PFSK-1 (cell line): ENCODE data around the gene CNTN5. TPM values are rescaled to one million over a fixed set of nuclear protein-coding genes. Genes with fewer than 3 reads are reported as not detected.

Experiments used
- FOXP2 ChIP-seq: optimal IDR thresholded peaks from 2 replicates; pipeline ENCODE3; 2011; ENCODE audit warnings: borderline replicate concordance, control low read depth, inconsistent platforms; ENCODE audit not compliant: insufficient read depth; ENCODE audit errors: extremely low read length, extremely low read depth
- POLR2AphosphoS5 ChIP-seq: IDR thresholded peaks from 2 replicates; pipeline ENCODE4 v1.6.1; 2012; ENCODE audit warnings: low read depth, mild to moderate bottlenecking, control low read depth, low read length, moderate library complexity
- SIN3A ChIP-seq: IDR thresholded peaks from 2 replicates; pipeline ENCODE4 v1.6.1; 2012; ENCODE audit warnings: mild to moderate bottlenecking, low read length, moderate library complexity, borderline replicate concordance; ENCODE audit not compliant: insufficient read depth
- TAF1 ChIP-seq: IDR thresholded peaks from 2 replicates; pipeline ENCODE4 v1.6.1; 2012; ENCODE audit warnings: low read length, control low read depth, borderline replicate concordance; ENCODE audit not compliant: insufficient read depth
- polyA plus RNA-seq: library from polyadenylated mRNA; unstranded; fragments of >200 nt; gene quantifications from one replicate; pipeline ENCODE4 v1.2.1, GENCODE V29; 2012; ENCODE audit warnings: low read depth, missing spikeins; ENCODE audit not compliant: insufficient read length
- TF ChIP-seq, protein P1 (sequence below), 2 experiments: IDR thresholded peaks; 2 replicates each; pipeline versions ENCODE4 v1.6.1 to v1.8.0; 2011 to 2012; ENCODE audit warnings: low read depth in 2 of 2, low read length in 2 of 2, control low read depth in 1 of 2, inconsistent platforms in 1 of 2, mild to moderate bottlenecking in 1 of 2, moderate library complexity in 1 of 2; ENCODE audit not compliant: insufficient read depth in 1 of 2

Gene CNTN5
- polyA plus RNA-seq = not detected

- TF ChIP-seq TAF1 = no peak
- no peak for TF ChIP-seq FOXP2
- TF ChIP-seq, protein P1, sequence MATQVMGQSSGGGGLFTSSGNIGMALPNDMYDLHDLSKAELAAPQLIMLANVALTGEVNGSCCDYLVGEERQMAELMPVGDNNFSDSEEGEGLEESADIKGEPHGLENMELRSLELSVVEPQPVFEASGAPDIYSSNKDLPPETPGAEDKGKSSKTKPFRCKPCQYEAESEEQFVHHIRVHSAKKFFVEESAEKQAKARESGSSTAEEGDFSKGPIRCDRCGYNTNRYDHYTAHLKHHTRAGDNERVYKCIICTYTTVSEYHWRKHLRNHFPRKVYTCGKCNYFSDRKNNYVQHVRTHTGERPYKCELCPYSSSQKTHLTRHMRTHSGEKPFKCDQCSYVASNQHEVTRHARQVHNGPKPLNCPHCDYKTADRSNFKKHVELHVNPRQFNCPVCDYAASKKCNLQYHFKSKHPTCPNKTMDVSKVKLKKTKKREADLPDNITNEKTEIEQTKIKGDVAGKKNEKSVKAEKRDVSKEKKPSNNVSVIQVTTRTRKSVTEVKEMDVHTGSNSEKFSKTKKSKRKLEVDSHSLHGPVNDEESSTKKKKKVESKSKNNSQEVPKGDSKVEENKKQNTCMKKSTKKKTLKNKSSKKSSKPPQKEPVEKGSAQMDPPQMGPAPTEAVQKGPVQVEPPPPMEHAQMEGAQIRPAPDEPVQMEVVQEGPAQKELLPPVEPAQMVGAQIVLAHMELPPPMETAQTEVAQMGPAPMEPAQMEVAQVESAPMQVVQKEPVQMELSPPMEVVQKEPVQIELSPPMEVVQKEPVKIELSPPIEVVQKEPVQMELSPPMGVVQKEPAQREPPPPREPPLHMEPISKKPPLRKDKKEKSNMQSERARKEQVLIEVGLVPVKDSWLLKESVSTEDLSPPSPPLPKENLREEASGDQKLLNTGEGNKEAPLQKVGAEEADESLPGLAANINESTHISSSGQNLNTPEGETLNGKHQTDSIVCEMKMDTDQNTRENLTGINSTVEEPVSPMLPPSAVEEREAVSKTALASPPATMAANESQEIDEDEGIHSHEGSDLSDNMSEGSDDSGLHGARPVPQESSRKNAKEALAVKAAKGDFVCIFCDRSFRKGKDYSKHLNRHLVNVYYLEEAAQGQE (IDR thresholded peaks at IDR 0.05; ENCODE audit: insufficient read depth in 1 of 2, low read depth in 2 of 2, low read length in 2 of 2) = no peak
- no peak for TF ChIP-seq SIN3A
- TF ChIP-seq POLR2AphosphoS5 = no peak
Measured at GRCh38 chr11:99020352-99021225, at the start of gene CNTN5. CNTN5 (plus strand) TSS chr11:99020949.

- TF ChIP-seq TAF1 = no peak
- TF ChIP-seq POLR2AphosphoS5 = no peak
- TF ChIP-seq FOXP2 = no peak
- no peak for TF ChIP-seq SIN3A
- TF ChIP-seq, protein P1 (IDR thresholded peaks at IDR 0.05; ENCODE audit: insufficient read depth in 1 of 2, low read depth in 2 of 2, low read length in 2 of 2) = no peak
Measured at GRCh38 chr11:98979205-98979604, 41.5 kb upstream of the CNTN5 start.

DNA sequence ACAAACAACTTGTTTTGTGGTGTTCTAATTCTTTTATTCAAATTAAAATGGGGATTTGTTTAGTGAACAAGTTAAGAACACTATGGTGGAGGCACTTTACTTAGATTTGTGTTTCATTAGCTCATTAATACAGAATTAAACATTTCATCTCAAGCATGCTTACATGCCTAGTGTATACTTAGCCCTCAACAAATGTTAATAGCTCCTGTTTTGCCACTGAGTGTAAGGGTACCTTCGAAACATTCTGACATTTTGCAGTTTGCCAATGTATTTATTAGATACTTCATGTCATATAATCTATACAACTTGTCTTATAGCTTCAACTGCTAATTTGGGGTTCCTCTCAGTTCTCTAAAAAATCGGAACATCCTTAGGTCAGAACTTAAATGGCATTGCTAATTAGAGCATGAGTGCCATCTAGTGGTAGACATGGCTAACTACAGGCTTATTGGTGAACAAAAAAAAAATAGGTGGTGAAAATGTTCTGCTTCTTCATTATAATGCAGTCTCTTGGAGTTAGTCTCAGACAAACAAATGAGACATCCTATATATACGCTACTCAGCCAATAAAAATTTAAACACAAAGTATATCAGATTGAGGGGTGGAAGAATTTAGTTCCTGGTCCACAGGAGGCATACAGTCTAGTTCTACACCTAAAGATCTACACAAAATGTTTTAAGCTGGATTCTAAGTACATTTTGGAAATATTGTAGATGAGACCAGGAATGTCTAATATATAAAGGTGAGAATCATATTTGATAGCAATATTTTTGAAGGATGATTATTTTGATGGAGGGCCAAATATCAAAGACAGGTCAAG, 4.9 kb upstream of the CNTN5 start:
- no peak for TF ChIP-seq SIN3A
- TF ChIP-seq, protein P1 (IDR thresholded peaks at IDR 0.05; ENCODE audit: insufficient read depth in 1 of 2, low read depth in 2 of 2, low read length in 2 of 2) = no peak
- TF ChIP-seq TAF1 = no peak
- TF ChIP-seq FOXP2 = no peak
- no peak for TF ChIP-seq POLR2AphosphoS5

DNA sequence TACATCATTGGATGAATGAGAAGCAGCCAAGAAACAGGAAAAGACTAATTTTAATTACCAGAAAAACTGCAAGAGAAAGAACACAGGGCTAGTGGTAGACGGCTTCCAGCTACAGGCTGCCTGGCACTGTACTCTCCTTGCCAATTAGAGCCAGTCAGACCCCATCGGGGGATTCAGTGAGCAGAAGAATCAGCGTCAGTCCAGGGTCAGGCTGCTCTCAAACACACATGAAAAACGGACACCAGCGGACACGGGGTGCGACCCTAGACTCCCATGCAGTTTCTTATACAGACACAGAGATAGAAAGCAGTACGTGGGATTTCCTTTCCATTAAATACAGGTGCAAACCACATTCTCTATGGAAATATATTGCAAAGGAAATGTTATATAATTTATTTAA, 1.1 kb upstream of the CNTN5 start:
- TF ChIP-seq, protein P1 (IDR thresholded peaks at IDR 0.05; ENCODE audit: insufficient read depth in 1 of 2, low read depth in 2 of 2, low read length in 2 of 2) = no peak
- TF ChIP-seq FOXP2 = no peak
- no peak for TF ChIP-seq SIN3A
- TF ChIP-seq TAF1 = no peak
- no peak for TF ChIP-seq POLR2AphosphoS5
